HUDEP-2 (cell line): Measurements from ENCODE around the gene EMX2.
"Not testable (repeated sequence)": the region's sequence is repeated elsewhere in the genome, so short reads cannot be mapped to it uniquely, and the experiment has no call there.

Source experiments
- DNase-seq, 76 experiments: peaks; one replicate each; lab custom pipeline; 2025; ENCODE audit not compliant: unreplicated experiment in 76 of 76; lab: John Stamatoyannopoulos, UW

EMX2 gene

GRCh38 chr10:117554241-117554814, 11.8 kb downstream of the EMX2 start:
- no peak for DNase-seq

- no peak for DNase-seq
Measured at GRCh38 chr10:117555017-117555416, 12.5 kb downstream of the EMX2 start.

GRCh38 chr10:117555863-117556262, 13.3 kb downstream of the EMX2 start:
- DNase-seq = no peak

GRCh38 chr10:117556356-117556755, 13.8 kb downstream of the EMX2 start:
- DNase-seq = no peak

- DNase-seq = no peak
Measured at GRCh38 chr10:117559712-117560111, 17.2 kb downstream of the EMX2 start.

GRCh38 chr10:117560942-117561341, 18.4 kb downstream of the EMX2 start:
- no peak for DNase-seq

- DNase-seq = no peak
Measured at GRCh38 chr10:117562220-117562619, 19.7 kb downstream of the EMX2 start.

GRCh38 chr10:117562896-117563737, 20.6 kb downstream of the EMX2 start:
- DNase-seq = no peak

GRCh38 chr10:117563780-117564179, 21.2 kb downstream of the EMX2 start:
- DNase-seq = no peak

- DNase-seq = no peak
Measured at GRCh38 chr10:117565068-117565467, 22.5 kb downstream of the EMX2 start.

GRCh38 chr10:117568334-117568733, 25.8 kb downstream of the EMX2 start:
- DNase-seq = no peak

GRCh38 chr10:117569610-117570390, 27.3 kb downstream of the EMX2 start:
- DNase-seq = no peak

- no peak for DNase-seq
Measured at GRCh38 chr10:117570880-117571279, 28.3 kb downstream of the EMX2 start.

- DNase-seq = no peak
Measured at GRCh38 chr10:117574498-117575146, 32.1 kb downstream of the EMX2 start.

- DNase-seq = no peak
Measured at GRCh38 chr10:117578490-117578889, 35.9 kb downstream of the EMX2 start.

GRCh38 chr10:117578999-117579590, 36.5 kb downstream of the EMX2 start:
- no peak for DNase-seq

- no peak for DNase-seq
Measured at GRCh38 chr10:117581961-117582360, 39.4 kb downstream of the EMX2 start.

GRCh38 chr10:117584831-117585230, 42.3 kb downstream of the EMX2 start:
- DNase-seq = not testable (repeated sequence)

- no peak for DNase-seq
Measured at GRCh38 chr10:117587036-117587435, 44.5 kb downstream of the EMX2 start.

GRCh38 chr10:117590101-117590875, 47.7 kb downstream of the EMX2 start:
- DNase-seq = no peak
